Inflammatory macrophage (primary cell): Measurements from ENCODE around the gene MYO10.
"Not testable (repeated sequence)": the region's sequence is repeated elsewhere in the genome, so short reads cannot be mapped to it uniquely, and the experiment has no call there.

ENCODE experiments used
- DNase-seq, 2 donors: peaks; one replicate each; pipeline ENCODE4 v3.0.0-alpha.2; 2020 to 2022

The MYO10 gene

GRCh38 chr5:16665601-16666000 lies 270.5 kb downstream of the MYO10 start:
- DNase-seq: no peak

- no peak for DNase-seq
These were observed 271.7 kb downstream of the MYO10 start for GRCh38 chr5:16664368-16664767.

GRCh38 chr5:16663840-16664239 lies 272.2 kb downstream of the MYO10 start:
- no peak for DNase-seq

- no peak for DNase-seq
These were observed 274.4 kb downstream of the MYO10 start for GRCh38 chr5:16661713-16662112.

- DNase-seq: no peak
These were observed 275.1 kb downstream of the MYO10 start for GRCh38 chr5:16660982-16661381.

GRCh38 chr5:16659536-16659935 lies 276.6 kb downstream of the MYO10 start:
- DNase-seq: no peak

GRCh38 chr5:16656561-16657191 lies 279.4 kb downstream of the MYO10 start:
- DNase-seq: no peak

- DNase-seq: no peak
These were observed 281.3 kb downstream of the MYO10 start for GRCh38 chr5:16654647-16655334.

- DNase-seq: not testable (repeated sequence)
These were observed 287.3 kb downstream of the MYO10 start for GRCh38 chr5:16648739-16649138.

GRCh38 chr5:16644301-16644889 lies 291.7 kb downstream of the MYO10 start:
- DNase-seq: no peak

- DNase-seq: no peak
These were observed 293.2 kb downstream of the MYO10 start for GRCh38 chr5:16642867-16643266.

GRCh38 chr5:16639206-16639605 lies 296.9 kb downstream of the MYO10 start:
- no peak for DNase-seq

- DNase-seq: no peak
These were observed 307.7 kb downstream of the MYO10 start for GRCh38 chr5:16628376-16628775.

- peak; percentile 84 to 94 for DNase-seq
These were observed 309.3 kb downstream of the MYO10 start for GRCh38 chr5:16626696-16627264.

- DNase-seq: peak; percentile 58 to 75
These were observed 311.0 kb downstream of the MYO10 start for GRCh38 chr5:16625096-16625495.

- no peak for DNase-seq
These were observed 317.0 kb downstream of the MYO10 start for GRCh38 chr5:16619136-16619535.

- DNase-seq: no peak
These were observed 317.8 kb downstream of the MYO10 start for GRCh38 chr5:16618138-16618897.

- DNase-seq: no peak
These were observed 318.7 kb downstream of the MYO10 start for GRCh38 chr5:16617274-16617968.

- DNase-seq: peak; percentile 19 to 59
These were observed 319.4 kb downstream of the MYO10 start, which contains the start of gene RETREG1 for GRCh38 chr5:16616536-16617273. TSS of gene RETREG1 (minus strand) at chr5:16616997. CDS start at chr5:16616971, 26 bp downstream.

- no peak for DNase-seq
These were observed 320.1 kb downstream of the MYO10 start for GRCh38 chr5:16615741-16616535.

- DNase-seq: no peak
These were observed 324.1 kb downstream of the MYO10 start for GRCh38 chr5:16612007-16612406.
